BLaER1 (cell line): Measurements from ENCODE around the gene PTPRA.
"Not testable (repeated sequence)": the region's sequence is repeated elsewhere in the genome, so short reads cannot be mapped to it uniquely, and the experiment has no call there.

ENCODE experiments used
- H3K27ac ChIP-seq: shearing (Covaris generic); formaldehyde crosslinking; 2 replicates; pipeline ENCODE4 v1.8.1; 2022
- H3K27me3 ChIP-seq: shearing (Covaris generic); formaldehyde crosslinking; 2 replicates; pipeline ENCODE4 v1.8.1; 2022
- H3K36me3 ChIP-seq: shearing (Covaris generic); formaldehyde crosslinking; 2 replicates; pipeline ENCODE4 v1.8.1; 2022
- H3K4me1 ChIP-seq: shearing (Covaris generic); formaldehyde crosslinking; 2 replicates; pipeline ENCODE4 v1.8.1; 2022
- H3K4me2 ChIP-seq: shearing (Covaris generic); formaldehyde crosslinking; 2 replicates; pipeline ENCODE4 v1.8.1; 2022
- H3K4me3 ChIP-seq: shearing (Covaris generic); formaldehyde crosslinking; 2 replicates; pipeline ENCODE4 v1.8.1; 2022
- H3K9ac ChIP-seq: shearing (Covaris generic); formaldehyde crosslinking; 2 replicates; pipeline ENCODE4 v1.8.1; 2022
- H3K9me3 ChIP-seq: shearing (Covaris generic); formaldehyde crosslinking; 2 replicates; pipeline ENCODE4 v1.8.1; 2022
- H4K20me1 ChIP-seq: shearing (Covaris generic); formaldehyde crosslinking; 2 replicates; pipeline ENCODE4 v1.8.1; 2022
- Cebpa-rat ChIP-seq: shearing (Covaris generic); IDR thresholded peaks from 2 replicates; pipeline ENCODE4 v1.8.1; 2022

The PTPRA gene

GRCh38 chr20:3074812-3075211 is 201.5 kb downstream of the PTPRA start:
- Histone ChIP-seq H3K27ac (no peak overlapping the region), H3K9me3 (no peaks in the 10 kb centered on the region), H3K36me3 (no peaks in the 10 kb centered on the region), H3K27me3 (peaks cover 65% of the 10 kb centered on the region), H3K4me2 (no peak overlapping the region), H3K4me1 (no peaks in the 10 kb centered on the region), H3K4me3 (no peak overlapping the region), H3K9ac (no peak overlapping the region), H4K20me1 (no peaks in the 10 kb centered on the region; the same call in 1 of the 2 replicates)
- TF ChIP-seq Cebpa-rat: no peak

GRCh38 chr20:3075315-3075714 is 202.0 kb downstream of the PTPRA start:
- H3K9ac ChIP-seq, H3K9me3 ChIP-seq, H3K4me3 ChIP-seq, H3K27ac ChIP-seq, H3K4me2 ChIP-seq, H4K20me1 ChIP-seq, H3K36me3 ChIP-seq, H3K4me1 ChIP-seq: not testable (repeated sequence)
- H3K27me3 ChIP-seq: peaks cover 70% of the 10 kb centered on the region

DNA sequence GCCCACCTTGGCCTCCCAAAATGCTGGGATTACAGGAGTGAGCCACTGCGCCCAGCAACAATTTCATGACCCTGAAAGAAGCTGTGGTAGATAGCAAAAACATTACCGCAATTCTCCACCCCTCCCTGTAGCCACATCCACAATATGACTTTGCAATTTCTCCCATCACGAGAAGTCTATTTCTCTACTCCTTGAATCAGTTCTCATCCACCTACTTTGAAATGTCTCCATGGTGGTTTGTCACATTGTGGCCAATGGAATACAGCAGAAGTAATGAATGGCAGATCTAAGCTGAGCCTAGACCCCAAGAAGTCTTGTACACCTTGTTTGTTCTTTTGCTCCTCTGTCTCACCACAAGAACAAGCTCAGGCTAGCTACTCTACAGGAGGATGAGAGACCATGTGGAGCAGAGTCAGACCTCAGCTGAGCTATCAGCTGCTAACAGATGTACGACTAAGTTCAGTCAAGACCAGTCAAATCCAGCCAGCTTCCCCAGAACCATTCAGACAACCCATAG is 204.4 kb downstream of the PTPRA start:
- H3K27me3 ChIP-seq: peaks cover 70% of the 10 kb centered on the region
- peaks cover 8% of the 10 kb centered on the region; the same call in 1 of the 2 replicates for H4K20me1 ChIP-seq
- no peak for TF ChIP-seq Cebpa-rat
- no peaks in the 10 kb centered on the region; the same call in 1 of the 2 replicates for H3K9me3 ChIP-seq
- H3K4me1 ChIP-seq: no peaks in the 10 kb centered on the region
- no peak overlapping the region for H3K4me2 ChIP-seq
- no peak overlapping the region for H3K9ac ChIP-seq
- H3K4me3 ChIP-seq: no peak overlapping the region
- H3K36me3 ChIP-seq: no peaks in the 10 kb centered on the region
- no peak overlapping the region for H3K27ac ChIP-seq

DNA sequence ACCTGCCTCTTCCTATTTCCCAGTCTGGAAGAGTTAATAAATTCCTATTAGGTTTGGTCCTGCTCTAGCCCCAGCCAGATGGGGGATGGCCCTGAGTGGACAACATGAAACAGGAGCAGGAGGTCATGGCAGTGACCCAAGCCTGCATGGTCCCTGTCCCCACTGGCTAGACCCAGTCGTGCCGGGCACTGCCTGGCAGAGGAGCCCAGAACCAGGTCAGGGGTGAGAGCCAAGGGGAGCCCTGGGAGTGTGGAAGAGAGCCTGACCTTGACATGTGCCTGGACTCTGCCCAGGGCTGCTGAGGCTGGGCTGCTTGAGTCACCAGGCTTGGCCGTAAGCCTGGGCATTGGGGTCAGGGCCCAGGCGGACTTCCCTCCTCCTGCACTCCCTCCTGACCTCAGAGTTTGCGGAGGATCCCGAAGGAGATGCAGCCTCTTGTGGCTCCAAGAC is 207.7 kb downstream of the PTPRA start:
- H4K20me1 ChIP-seq: peaks cover 15% of the 10 kb centered on the region; the same call in 1 of the 2 replicates
- H3K4me1 ChIP-seq: no peaks in the 10 kb centered on the region
- TF ChIP-seq Cebpa-rat: no peak
- no peak overlapping the region for H3K9ac ChIP-seq
- H3K9me3 ChIP-seq: no peaks in the 10 kb centered on the region; the same call in 1 of the 2 replicates
- H3K27ac ChIP-seq: no peak overlapping the region
- no peak overlapping the region for H3K4me2 ChIP-seq
- no peaks in the 10 kb centered on the region for H3K36me3 ChIP-seq
- peaks cover 80% of the 10 kb centered on the region for H3K27me3 ChIP-seq
- no peak overlapping the region for H3K4me3 ChIP-seq

GRCh38 chr20:3081641-3082040 is 208.4 kb downstream of the PTPRA start:
- no peak overlapping the region for H3K4me3 ChIP-seq
- H4K20me1 ChIP-seq: peaks cover 15% of the 10 kb centered on the region; the same call in 1 of the 2 replicates
- H3K4me2 ChIP-seq: no peak overlapping the region
- no peak for TF ChIP-seq Cebpa-rat
- no peaks in the 10 kb centered on the region; the same call in 1 of the 2 replicates for H3K9me3 ChIP-seq
- no peak overlapping the region for H3K27ac ChIP-seq
- H3K4me1 ChIP-seq: no peaks in the 10 kb centered on the region
- peaks cover 81% of the 10 kb centered on the region for H3K27me3 ChIP-seq
- H3K9ac ChIP-seq: no peak overlapping the region
- no peaks in the 10 kb centered on the region for H3K36me3 ChIP-seq

- Histone ChIP-seq H3K9ac (no peak overlapping the region), H3K4me2 (no peak overlapping the region), H3K4me1 (no peaks in the 10 kb centered on the region), H3K4me3 (no peak overlapping the region), H4K20me1 (peaks cover 15% of the 10 kb centered on the region; the same call in 1 of the 2 replicates), H3K36me3 (no peaks in the 10 kb centered on the region), H3K27ac (no peak overlapping the region), H3K9me3 (no peaks in the 10 kb centered on the region; the same call in 1 of the 2 replicates), H3K27me3 (peaks cover 73% of the 10 kb centered on the region)
- no peak for TF ChIP-seq Cebpa-rat
These were observed 209.1 kb downstream of the PTPRA start for GRCh38 chr20:3082306-3082951.

- no peaks in the 10 kb centered on the region for H3K36me3 ChIP-seq
- TF ChIP-seq Cebpa-rat: no peak
- H3K4me2 ChIP-seq: no peak overlapping the region
- H3K9me3 ChIP-seq: no peaks in the 10 kb centered on the region; the same call in 1 of the 2 replicates
- H3K4me3 ChIP-seq: no peak overlapping the region
- no peak overlapping the region for H3K27ac ChIP-seq
- no peaks in the 10 kb centered on the region for H3K4me1 ChIP-seq
- peaks cover 67% of the 10 kb centered on the region for H3K27me3 ChIP-seq
- H3K9ac ChIP-seq: no peak overlapping the region
- H4K20me1 ChIP-seq: peaks cover 15% of the 10 kb centered on the region; the same call in 1 of the 2 replicates
These were observed 210.0 kb downstream of the PTPRA start for GRCh38 chr20:3082955-3083952.

GRCh38 chr20:3084283-3084985 is 211.2 kb downstream of the PTPRA start, which contains the start of gene AVP:
Gene AVP, minus strand, starts transcription at chr20:3084724. Its CDS starts 50 bp downstream, at chr20:3084674.
- Histone ChIP-seq H4K20me1 (peaks cover 15% of the 10 kb centered on the region; the same call in 1 of the 2 replicates), H3K27ac (no peak within 1 kb of the TSS), H3K9ac (no peak within 1 kb of the TSS), H3K4me2 (no peak within 1 kb of the TSS), H3K4me3 (no peak within 1 kb of the TSS), H3K27me3 (peaks cover 63% of the 10 kb centered on the region), H3K9me3 (no peaks in the 10 kb centered on the region; the same call in 1 of the 2 replicates), H3K4me1 (no peaks in the 10 kb centered on the region), H3K36me3 (no peaks in the 10 kb centered on the region)
- no peak for TF ChIP-seq Cebpa-rat

GRCh38 chr20:3084986-3085360 is 211.7 kb downstream of the PTPRA start:
- H3K4me3 ChIP-seq: no peak overlapping the region
- H3K9ac ChIP-seq: no peak overlapping the region
- no peak overlapping the region for H3K27ac ChIP-seq
- no peaks in the 10 kb centered on the region for H3K36me3 ChIP-seq
- H3K4me1 ChIP-seq: no peaks in the 10 kb centered on the region
- TF ChIP-seq Cebpa-rat: no peak
- no peak overlapping the region for H3K4me2 ChIP-seq
- no peaks in the 10 kb centered on the region; the same call in 1 of the 2 replicates for H3K9me3 ChIP-seq
- peaks cover 15% of the 10 kb centered on the region; the same call in 1 of the 2 replicates for H4K20me1 ChIP-seq
- H3K27me3 ChIP-seq: peaks cover 58% of the 10 kb centered on the region
